ENCODE measurements around the gene LDLRAD1.
"Not testable (repeated sequence)": the region's sequence is repeated elsewhere in the genome, so short reads cannot be mapped to it uniquely, and the experiment has no call there.

The LDLRAD1 gene

DNA sequence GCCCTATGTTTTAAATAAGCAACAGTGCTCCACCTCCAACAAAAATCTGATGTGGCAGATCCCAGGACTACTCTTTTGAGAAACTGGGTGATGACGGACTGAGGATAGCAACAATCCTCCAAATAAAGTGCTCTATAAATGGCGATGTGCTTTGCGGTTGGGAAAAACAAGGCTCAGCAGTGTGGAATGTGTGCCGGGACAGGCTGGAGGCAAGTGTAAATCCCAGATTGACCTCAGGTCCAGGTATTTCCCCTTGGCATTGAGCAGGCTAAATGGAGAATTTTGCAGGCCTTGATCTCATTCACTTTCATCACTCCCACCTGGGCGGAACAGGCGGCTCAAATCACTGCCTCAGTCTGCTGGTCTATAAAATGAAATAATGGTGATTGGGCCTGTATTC, 36.8 kb downstream of the LDLRAD1 start:
- no peak overlapping the region for H3K4me3 ChIP-seq (ENCODE audit: low read depth, low read length)
- DNase-seq (ENCODE audit: low read depth): no peak
- TF ChIP-seq, protein P1, sequence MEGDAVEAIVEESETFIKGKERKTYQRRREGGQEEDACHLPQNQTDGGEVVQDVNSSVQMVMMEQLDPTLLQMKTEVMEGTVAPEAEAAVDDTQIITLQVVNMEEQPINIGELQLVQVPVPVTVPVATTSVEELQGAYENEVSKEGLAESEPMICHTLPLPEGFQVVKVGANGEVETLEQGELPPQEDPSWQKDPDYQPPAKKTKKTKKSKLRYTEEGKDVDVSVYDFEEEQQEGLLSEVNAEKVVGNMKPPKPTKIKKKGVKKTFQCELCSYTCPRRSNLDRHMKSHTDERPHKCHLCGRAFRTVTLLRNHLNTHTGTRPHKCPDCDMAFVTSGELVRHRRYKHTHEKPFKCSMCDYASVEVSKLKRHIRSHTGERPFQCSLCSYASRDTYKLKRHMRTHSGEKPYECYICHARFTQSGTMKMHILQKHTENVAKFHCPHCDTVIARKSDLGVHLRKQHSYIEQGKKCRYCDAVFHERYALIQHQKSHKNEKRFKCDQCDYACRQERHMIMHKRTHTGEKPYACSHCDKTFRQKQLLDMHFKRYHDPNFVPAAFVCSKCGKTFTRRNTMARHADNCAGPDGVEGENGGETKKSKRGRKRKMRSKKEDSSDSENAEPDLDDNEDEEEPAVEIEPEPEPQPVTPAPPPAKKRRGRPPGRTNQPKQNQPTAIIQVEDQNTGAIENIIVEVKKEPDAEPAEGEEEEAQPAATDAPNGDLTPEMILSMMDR (IDR thresholded peaks at IDR 0.05; ENCODE audit: low read depth, low read length, missing control alignments): no peak
- in situ Hi-C loops (cut with HindIII; ENCODE audit: low sequenced_read_pairs): no loop called here

DNA sequence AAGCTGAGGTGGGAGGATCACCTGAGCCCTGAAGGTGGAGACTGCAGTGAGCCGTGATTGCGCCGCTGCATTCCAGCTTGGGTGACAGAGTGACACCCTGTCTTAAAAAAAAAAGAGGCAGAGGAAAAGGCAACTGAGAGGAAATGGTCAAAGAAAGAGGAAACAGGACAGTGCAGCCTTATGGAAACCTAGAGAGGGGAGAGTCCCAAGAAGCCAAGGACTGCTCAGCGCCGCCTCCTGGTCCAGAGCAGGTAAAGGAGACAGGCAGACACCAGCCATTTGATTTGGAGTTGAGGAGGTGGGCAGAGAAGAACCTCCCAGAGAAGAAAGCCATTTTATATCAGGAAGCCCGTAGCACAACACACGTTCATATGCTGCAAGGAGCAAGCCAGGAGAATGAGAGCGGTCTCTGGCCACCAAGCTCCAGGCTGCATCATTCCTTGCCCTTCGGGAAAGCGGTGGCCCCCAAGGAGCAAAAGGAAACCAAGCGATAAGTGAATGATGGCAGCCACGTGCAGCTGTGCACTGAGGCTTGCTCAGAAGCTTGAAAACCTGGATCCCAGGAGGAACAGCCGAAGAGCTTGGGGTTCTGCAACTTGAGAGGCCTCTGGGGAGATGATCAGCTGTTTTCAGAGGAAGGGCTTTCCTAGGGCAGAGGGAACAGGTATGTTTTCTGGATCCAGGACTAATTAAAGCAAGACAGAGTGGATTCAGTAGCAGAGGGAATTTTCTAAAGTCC, 38.1 kb downstream of the LDLRAD1 start:
- no peak overlapping the region for H3K4me3 ChIP-seq (ENCODE audit: low read depth, low read length)
- in situ Hi-C loops (cut with HindIII; ENCODE audit: low sequenced_read_pairs): no loop called here
- TF ChIP-seq, protein P1 (IDR thresholded peaks at IDR 0.05; ENCODE audit: low read depth, low read length, missing control alignments): no peak
- DNase-seq (ENCODE audit: low read depth): no peak

DNA sequence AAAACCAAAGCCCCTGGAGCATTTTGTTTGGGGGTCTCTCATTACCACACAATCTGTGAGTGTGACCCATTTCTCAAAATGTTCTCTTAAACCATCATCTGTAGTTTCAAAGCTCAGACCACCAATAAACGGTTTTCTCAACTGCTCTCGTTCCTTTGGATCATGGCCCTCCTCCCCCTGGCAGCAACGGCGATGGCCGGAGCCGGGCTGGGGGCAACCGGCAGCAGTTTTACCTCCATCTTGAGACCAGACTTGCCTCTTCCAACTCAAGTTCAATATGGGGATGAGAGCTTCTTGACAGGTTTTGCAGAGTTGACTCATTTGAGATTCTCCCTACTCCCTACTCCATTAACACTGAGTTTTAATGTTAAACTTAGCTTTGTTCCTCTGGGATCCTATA, 42.1 kb downstream of the LDLRAD1 start:
- in situ Hi-C loops (cut with HindIII; ENCODE audit: low sequenced_read_pairs): no loop called here
- no peak overlapping the region for H3K4me3 ChIP-seq (ENCODE audit: low read depth, low read length)
- DNase-seq (ENCODE audit: low read depth): no peak
- TF ChIP-seq, protein P1 (IDR thresholded peaks at IDR 0.05; ENCODE audit: low read depth, low read length, missing control alignments): no peak

DNA sequence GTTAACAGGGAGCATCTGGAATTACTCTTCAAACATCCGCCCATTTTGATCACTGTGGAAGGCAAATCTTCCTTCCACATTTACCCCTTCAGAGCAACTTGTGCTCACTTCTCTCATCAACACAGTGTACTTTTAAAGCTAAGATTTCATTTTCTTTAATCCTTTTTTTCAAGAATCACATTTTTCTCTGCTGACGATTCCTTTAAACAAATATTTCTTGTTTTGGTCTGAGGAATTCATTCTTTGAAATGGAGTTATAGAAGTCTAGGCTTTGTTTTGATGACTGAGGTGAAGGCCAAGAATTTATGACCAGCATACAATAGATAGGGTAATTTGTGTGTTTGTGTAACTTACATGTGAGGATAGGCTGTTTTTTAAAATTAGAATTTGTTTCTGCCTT, 46.3 kb downstream of the LDLRAD1 start:
- TF ChIP-seq, protein P1 (IDR thresholded peaks at IDR 0.05; ENCODE audit: low read depth, low read length, missing control alignments): no peak
- peak; percentile 12 for DNase-seq (ENCODE audit: low read depth)
- in situ Hi-C loops (cut with HindIII; ENCODE audit: low sequenced_read_pairs): no loop called here
- H3K4me3 ChIP-seq (ENCODE audit: low read depth, low read length): no peak overlapping the region

DNA sequence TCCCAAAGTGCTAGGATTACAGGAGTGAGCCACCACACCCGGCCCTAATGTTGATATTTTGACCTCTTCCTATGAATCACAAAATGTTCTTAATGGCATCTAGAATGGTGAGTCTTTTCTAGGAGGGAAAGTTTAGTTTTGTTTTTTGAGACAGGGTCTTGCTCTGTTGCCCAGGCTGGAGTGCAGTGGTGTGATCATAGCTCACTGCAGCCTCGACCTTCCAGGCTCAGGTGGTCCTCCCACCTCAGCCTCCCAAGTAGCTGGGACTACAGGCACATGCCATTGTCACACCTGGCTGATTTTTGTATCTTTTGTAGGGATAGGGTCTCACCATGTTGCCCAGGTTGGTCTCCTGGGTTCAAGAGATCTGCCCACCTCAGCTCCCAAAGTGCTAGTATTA, 48.7 kb downstream of the LDLRAD1 start:
- in situ Hi-C loops (cut with HindIII; ENCODE audit: low sequenced_read_pairs); H3K4me3 ChIP-seq (ENCODE audit: low read depth, low read length); DNase-seq (ENCODE audit: low read depth): not testable (repeated sequence)

DNA sequence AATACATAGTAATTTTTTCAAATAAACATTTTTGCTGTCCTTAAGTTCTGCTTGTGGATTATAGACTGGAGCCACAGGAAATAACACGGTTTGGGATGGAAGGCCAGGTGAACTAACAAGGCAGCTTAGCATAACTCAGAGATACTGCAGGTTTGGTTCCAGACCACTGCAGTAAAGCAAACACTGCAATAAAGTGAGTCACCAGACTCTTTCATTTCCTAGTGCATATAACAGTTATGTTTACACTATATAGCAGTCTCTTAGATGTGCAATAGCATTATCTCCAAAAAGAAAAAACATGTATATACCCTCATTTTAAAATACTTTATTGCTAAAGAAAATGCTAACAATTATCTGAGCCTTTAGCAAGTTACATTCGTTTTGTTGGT, 49.9 kb downstream of the LDLRAD1 start:
- no peak overlapping the region for H3K4me3 ChIP-seq (ENCODE audit: low read depth, low read length)
- TF ChIP-seq, protein P1 (IDR thresholded peaks at IDR 0.05; ENCODE audit: low read depth, low read length, missing control alignments): no peak
- DNase-seq (ENCODE audit: low read depth): no peak
- in situ Hi-C loops (cut with HindIII; ENCODE audit: low sequenced_read_pairs): no loop called here

DNA sequence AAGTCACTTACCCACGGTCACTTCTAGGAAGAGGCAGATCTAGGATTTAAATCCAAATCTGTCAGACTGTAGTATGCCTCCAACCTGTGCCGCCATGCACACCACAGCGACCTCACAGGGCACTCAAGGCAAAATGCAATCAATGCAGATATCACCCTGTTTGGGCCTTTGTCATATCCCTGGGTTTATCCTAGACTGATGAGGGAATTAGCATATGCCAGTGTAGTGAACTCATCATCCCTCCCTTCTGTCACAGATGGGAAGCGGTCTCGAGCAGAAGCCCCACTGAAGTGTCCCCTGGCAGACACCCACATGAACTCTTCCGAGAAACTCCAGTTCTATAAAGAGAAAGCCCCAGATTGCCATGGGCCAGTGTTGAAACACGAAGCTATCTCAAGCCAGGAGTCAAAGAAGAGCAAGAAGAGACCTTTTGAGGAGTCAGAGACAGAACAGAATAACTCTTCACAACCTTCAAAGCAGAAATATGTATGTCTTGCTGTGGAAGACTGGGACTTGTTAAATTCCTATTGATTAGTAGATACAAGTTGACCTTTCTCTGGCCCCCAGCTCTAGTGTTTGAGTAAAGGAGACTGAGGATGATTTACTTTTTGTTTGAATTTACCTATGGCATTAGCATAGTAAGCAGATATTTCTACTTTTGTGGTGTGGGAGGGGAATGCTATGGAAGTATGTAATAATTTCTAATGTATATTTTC, 50.4 kb downstream of the LDLRAD1 start:
- TF ChIP-seq, protein P1 (IDR thresholded peaks at IDR 0.05; ENCODE audit: low read depth, low read length, missing control alignments): no peak
- no peak overlapping the region for H3K4me3 ChIP-seq (ENCODE audit: low read depth, low read length)
- no peak for DNase-seq (ENCODE audit: low read depth)
- in situ Hi-C loops (cut with HindIII; ENCODE audit: low sequenced_read_pairs): no loop called here
